HepG2 (cell line): ENCODE data around the gene BPIFA2. TPM values are rescaled to one million over a fixed set of nuclear protein-coding genes. Genes with fewer than 3 reads are reported as not detected.

ENCODE experiments used
- ATAC-seq: fragments of 200-7000 bp; cut with Tn5 transposase; 3 replicates; pipeline ENCODE4 v1.9.1; 2020; ENCODE audit warnings: mild to moderate bottlenecking, moderate library complexity
- BruUV-seq: library from RNA; stranded (reverse); fragments of 400-500 nt; replicated peaks from 2 replicates; lab custom pipeline; 2021; lab: Mats Ljungman, UMichigan
- CTCF ChIA-PET: fragments of 300-600 bp; formaldehyde crosslinking; extraction: SDS; loops from one replicate; lab custom pipeline; 2021; ENCODE audit warnings: low total read pairs, inconsistent platforms, low intra/inter-chr PET ratio; lab: Yijun Ruan, JAX
- POLR2A ChIA-PET: fragments of 350-600 bp; sonication (Branson Sonifier 250); formaldehyde crosslinking; loops from one replicate; lab custom pipeline; 2020; ENCODE audit warnings: antibody characterized with exemption, inconsistent platforms; lab: Yijun Ruan, JAX
- DNase-seq: peaks from one replicate; pipeline ENCODE4 v3.0.0-alpha.2; 2015; ENCODE audit warnings: low spot score
- FAIRE-seq: peaks from 3 replicates; lab custom pipeline; 2011; peaks lifted over from hg19 to GRCh38; lab: Jason Lieb, UNC
- H2AFZ ChIP-seq: one replicate; pipeline ENCODE4 v1.6.1; 2011; ENCODE audit warnings: low read length, inconsistent platforms
- H3K27ac ChIP-seq: fragments of 300-600 bp; 3 replicates; pipeline ENCODE4 v1.8.0; 2011; ENCODE audit warnings: mixed run types, mild to moderate bottlenecking, mixed read lengths, low read length, inconsistent platforms; ENCODE audit not compliant: insufficient read depth; ENCODE audit errors: extremely low read length
- H3K27me3 ChIP-seq, 2 experiments: fragments of 200-600 bp in 1 of 2; 2 replicates in 1 of 2; 3 replicates in 1 of 2; pipeline versions ENCODE4 v1.6.0 to v1.8.0; 2011; ENCODE audit warnings: low read length in 2 of 2, mild to moderate bottlenecking in 2 of 2, moderate library complexity in 2 of 2, inconsistent platforms in 1 of 2; ENCODE audit not compliant: insufficient read depth in 2 of 2, control insufficient read depth in 1 of 2
- H3K36me3 ChIP-seq, 2 experiments: fragments of 200-600 bp in 1 of 2; replicated peaks in 1 of 2; 2 replicates in 1 of 2; 3 replicates in 1 of 2; pipeline versions ENCODE4 v1.5.1 to v1.8.0; 2011; ENCODE audit warnings: low read length in 2 of 2, inconsistent platforms in 1 of 2; ENCODE audit not compliant: insufficient read depth in 2 of 2, control insufficient read depth in 1 of 2
- H3K4me1 ChIP-seq: 2 replicates; pipeline ENCODE4 v1.5.1; 2012; ENCODE audit warnings: low read length, inconsistent platforms; ENCODE audit not compliant: insufficient read depth
- H3K4me2 ChIP-seq: 2 replicates; pipeline ENCODE4 v1.6.0; 2011; ENCODE audit warnings: low read depth, low read length, inconsistent platforms
- H3K4me3 ChIP-seq, 3 experiments: fragments of 200-600 bp in 1 of 3; sonication (generic), shearing (Covaris generic) in 1 of 3; replicated peaks in 1 of 3; 2 replicates each; pipeline ENCODE4 v1.5.1; 2011 to 2016; ENCODE audit warnings: low read length in 3 of 3, inconsistent platforms in 2 of 3, low read depth in 2 of 3, mild to moderate bottlenecking in 2 of 3, control low read depth in 1 of 3, mixed read lengths in 1 of 3; ENCODE audit not compliant: insufficient read depth in 1 of 3
- H3K79me2 ChIP-seq: one replicate; pipeline ENCODE4 v1.6.1; 2011; ENCODE audit warnings: low read length, inconsistent platforms; ENCODE audit not compliant: insufficient read depth
- H3K9ac ChIP-seq: 2 replicates; pipeline ENCODE4 v1.6.0; 2011; ENCODE audit warnings: mild to moderate bottlenecking, low read depth, low read length, inconsistent platforms; ENCODE audit not compliant: insufficient read depth
- H3K9me3 ChIP-seq: 2 replicates; pipeline ENCODE4 v1.5.1; 2012; ENCODE audit warnings: mild to moderate bottlenecking, low read length
- H4K20me1 ChIP-seq: 2 replicates; pipeline ENCODE4 v1.6.0; 2011; ENCODE audit warnings: inconsistent platforms, mild to moderate bottlenecking, low read length, moderate library complexity; ENCODE audit not compliant: insufficient read depth
- CREB1 ChIP-seq, 2 experiments: fragments of 450-650 bp in 1 of 2; IDR thresholded peaks; 2 replicates each; pipeline ENCODE4 v1.6.1; 2016 to 2017; ENCODE audit warnings: control low read depth in 1 of 2, mild to moderate bottlenecking in 1 of 2, missing compliant biosample characterization in 1 of 2, missing genetic modification characterization in 1 of 2
- HDAC6 ChIP-seq: fragments of 200-600 bp; sonication (generic); IDR thresholded peaks from 2 replicates; pipeline ENCODE4 v1.7.0; 2017; ENCODE audit warnings: mild to moderate bottlenecking, antibody characterized with exemption, low read length, low read depth
- HNRNPH1 ChIP-seq: fragments of 200-400 bp; formaldehyde crosslinking; optimal IDR thresholded peaks from 2 replicates; pipeline ENCODE3; 2017; ENCODE audit warnings: mild to moderate bottlenecking, low read depth, low read length
- HNRNPLL ChIP-seq: fragments of 200-400 bp; formaldehyde crosslinking; IDR thresholded peaks from 2 replicates; pipeline ENCODE4 v1.6.1; 2017; ENCODE audit warnings: mild to moderate bottlenecking, low read depth, low read length; ENCODE audit not compliant: poor library complexity, severe bottlenecking
- KDM2A ChIP-seq: sonication (generic); formaldehyde crosslinking; IDR thresholded peaks from 2 replicates; pipeline ENCODE4 v1.4.0; 2020; ENCODE audit warnings: low read depth, missing genetic modification reagents, borderline replicate concordance
- NR2C2 ChIP-seq: sonication (generic); formaldehyde crosslinking; IDR thresholded peaks from 2 replicates; pipeline ENCODE4 v1.4.0; 2020; ENCODE audit warnings: missing genetic modification reagents, mild to moderate bottlenecking, moderate library complexity, borderline replicate concordance
- U2AF1 ChIP-seq: fragments of 200-400 bp; formaldehyde crosslinking; optimal IDR thresholded peaks from 2 replicates; pipeline ENCODE3; 2017; ENCODE audit warnings: mild to moderate bottlenecking, low read depth, low read length
- ZNF343 ChIP-seq: sonication (generic); formaldehyde crosslinking; IDR thresholded peaks from 2 replicates; pipeline ENCODE4 v1.4.0; 2020; ENCODE audit warnings: mild to moderate bottlenecking, missing genetic modification reagents
- ZNF577 ChIP-seq: sonication (generic); formaldehyde crosslinking; IDR thresholded peaks from 2 replicates; pipeline ENCODE4 v1.4.0; 2020; ENCODE audit warnings: mild to moderate bottlenecking, low read depth, missing genetic modification reagents, borderline replicate concordance
- WGBS: methylation state at CpG from one replicate; pipeline ENCODE4 v1.1.6; 2017; ENCODE audit warnings: low lambda C conversion rate; 5-methylcytosine and 5-hydroxymethylcytosine counted together
- in situ Hi-C: cut with HindIII; loops from 2 replicates; pipeline ENCODE4 v1.10.0; 2017; ENCODE audit warnings: low pct_unique_long_range_greater_than_20kb; ENCODE audit not compliant: extremely low pct_ligation_motif_present
- intact Hi-C: fragments of 100-400 bp; cut with micrococcal nuclease; formaldehyde crosslinking; loops from one replicate; pipeline ENCODE4 v1.10.0; 2022; ENCODE audit not compliant: unreplicated experiment
- polyA plus RNA-seq, 8 experiments: library from polyadenylated mRNA; depleted of rRNA in 3 of 8; stranded (reverse) in 7 of 8; unstranded in 1 of 8; fragments of >200 nt; fragmentation: Illumina TruSeq in 4 of 8; extraction: Trizol in 4 of 8; gene quantifications; 2 replicates each; pipeline versions ENCODE4 v1.2.1 to v1.2.3, GENCODE V29; 2011 to 2016; ENCODE audit warnings: low read depth in 4 of 8, missing spikeins in 1 of 8, mixed read lengths in 1 of 8; ENCODE audit not compliant: insufficient read depth in 1 of 8
- total RNA-seq, 5 experiments: library from RNA; depleted of rRNA; stranded (reverse); fragments of >200 nt; fragmentation: Illumina TruSeq; extraction: Trizol; gene quantifications; 2 replicates each; pipeline ENCODE4 v1.2.3, GENCODE V29; 2016; ENCODE audit warnings: low read depth in 1 of 5
- TF ChIP-seq, protein P1 (sequence below): sonication (generic); formaldehyde crosslinking; IDR thresholded peaks from 2 replicates; pipeline ENCODE4 v1.4.0; 2020; ENCODE audit warnings: mild to moderate bottlenecking, missing genetic modification reagents

The BPIFA2 gene
- total and polyA plus RNA-seq, 2 of the 13 experiments (the other 11 are each of a cell fraction or from before 2014, with no cell fraction given), result not detected

DNA sequence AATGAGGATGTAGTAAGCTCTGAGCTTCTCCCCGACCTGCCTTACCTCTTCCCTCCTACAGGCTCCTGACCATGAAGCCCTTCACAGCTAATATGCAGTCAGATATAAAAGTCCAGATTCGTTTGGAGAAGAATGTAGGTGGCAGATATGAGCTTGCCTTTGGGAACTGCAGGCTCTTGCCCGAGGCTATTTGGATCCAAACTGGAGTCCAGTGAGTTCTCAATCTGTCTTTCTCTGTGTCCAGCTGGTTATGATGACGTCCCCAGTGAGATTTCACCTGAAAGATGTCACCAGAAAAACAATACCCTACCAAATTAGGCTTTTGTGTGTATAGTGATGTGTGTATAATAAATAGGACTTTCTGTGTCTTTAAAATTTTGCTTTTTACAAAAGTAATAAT, 34.5 kb downstream of the BPIFA2 start:
- Histone ChIP-seq H3K36me3 (no peaks in the 10 kb centered on the region), H4K20me1 (peaks cover 4% of the 10 kb centered on the region; the same call in 1 of the 2 replicates), H3K4me1 (no peaks in the 10 kb centered on the region), H3K9ac (no peak overlapping the region), H3K4me3 (no peak overlapping the region), H3K27me3 (peaks cover 2 to 42% of the 10 kb centered on the region in 2 experiments; a peak in 3 of 5 replicates), H3K9me3 (no peaks in the 10 kb centered on the region), H3K4me2 (no peak overlapping the region), H3K79me2 (no peaks in the 10 kb centered on the region), H2AFZ (no peak overlapping the region), H3K27ac (no peak overlapping the region)
- intact Hi-C loops, result no loop called here
- no TSS peak for BruUV-seq
- in situ Hi-C loops, result no loop called here
- CTCF ChIA-PET, result no interaction called here
- DNase-seq, result no peak
- TF ChIP-seq U2AF1, result no peak
- peak; percentile 32; the same call in 1 of the 2 replicates for TF ChIP-seq CREB1 (IDR thresholded peaks at IDR 0.05)
- no peak for TF ChIP-seq CREB1 (CRISPR knock-in tag; IDR thresholded peaks at IDR 0.05)
- 0% methylated on average over 4 of the region's 4 CpGs for WGBS
- no peak for FAIRE-seq
- POLR2A ChIA-PET, result no interaction called here
- ATAC-seq, result no peak

DNA sequence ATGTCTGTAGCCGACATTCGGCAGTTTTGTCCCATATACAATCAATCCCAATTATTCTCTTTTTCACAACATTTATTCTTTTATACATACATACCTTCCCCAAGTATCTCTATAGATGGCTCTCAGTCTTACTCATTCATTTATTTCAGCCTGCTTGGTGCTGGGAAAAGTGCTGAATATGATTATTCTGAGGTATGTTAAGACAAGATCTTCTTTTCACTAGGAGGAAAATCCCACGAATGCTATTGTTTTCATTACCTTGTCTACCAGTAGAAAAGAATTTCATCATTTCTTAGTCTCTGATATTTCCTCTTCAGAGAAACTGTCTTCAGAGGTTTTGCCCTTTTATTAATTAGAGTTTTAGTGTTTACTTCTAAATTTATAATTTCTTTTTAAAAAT, 35.5 kb downstream of the BPIFA2 start:
- WGBS, result 12% methylated on average over 3 of the region's 3 CpGs
- CTCF ChIA-PET, result no interaction called here
- POLR2A ChIA-PET, result no interaction called here
- DNase-seq, result no peak
- intact Hi-C loops, result no loop called here
- Histone ChIP-seq H3K9me3 (no peaks in the 10 kb centered on the region), H2AFZ (no peak overlapping the region), H3K9ac (no peak overlapping the region), H3K4me2 (no peak overlapping the region), H3K79me2 (no peaks in the 10 kb centered on the region), H4K20me1 (peaks cover 4% of the 10 kb centered on the region; the same call in 1 of the 2 replicates), H3K4me3 (no peak overlapping the region), H3K27ac (no peak overlapping the region), H3K36me3 (no peaks in the 10 kb centered on the region), H3K27me3 (peaks cover 2 to 33% of the 10 kb centered on the region in 2 experiments; a peak in 3 of 5 replicates), H3K4me1 (no peaks in the 10 kb centered on the region)
- FAIRE-seq, result no peak
- ATAC-seq, result no peak
- in situ Hi-C loops, result no loop called here
- no TSS peak for BruUV-seq
- TF ChIP-seq, protein P1, sequence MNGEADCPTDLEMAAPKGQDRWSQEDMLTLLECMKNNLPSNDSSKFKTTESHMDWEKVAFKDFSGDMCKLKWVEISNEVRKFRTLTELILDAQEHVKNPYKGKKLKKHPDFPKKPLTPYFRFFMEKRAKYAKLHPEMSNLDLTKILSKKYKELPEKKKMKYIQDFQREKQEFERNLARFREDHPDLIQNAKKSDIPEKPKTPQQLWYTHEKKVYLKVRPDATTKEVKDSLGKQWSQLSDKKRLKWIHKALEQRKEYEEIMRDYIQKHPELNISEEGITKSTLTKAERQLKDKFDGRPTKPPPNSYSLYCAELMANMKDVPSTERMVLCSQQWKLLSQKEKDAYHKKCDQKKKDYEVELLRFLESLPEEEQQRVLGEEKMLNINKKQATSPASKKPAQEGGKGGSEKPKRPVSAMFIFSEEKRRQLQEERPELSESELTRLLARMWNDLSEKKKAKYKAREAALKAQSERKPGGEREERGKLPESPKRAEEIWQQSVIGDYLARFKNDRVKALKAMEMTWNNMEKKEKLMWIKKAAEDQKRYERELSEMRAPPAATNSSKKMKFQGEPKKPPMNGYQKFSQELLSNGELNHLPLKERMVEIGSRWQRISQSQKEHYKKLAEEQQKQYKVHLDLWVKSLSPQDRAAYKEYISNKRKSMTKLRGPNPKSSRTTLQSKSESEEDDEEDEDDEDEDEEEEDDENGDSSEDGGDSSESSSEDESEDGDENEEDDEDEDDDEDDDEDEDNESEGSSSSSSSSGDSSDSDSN, result no peak
- no peak for TF ChIP-seq HNRNPH1
- TF ChIP-seq HDAC6, result no peak
- TF ChIP-seq ZNF343 (CRISPR knock-in tag), result no peak
- no peak for TF ChIP-seq HNRNPLL
- TF ChIP-seq ZNF577, result no peak
- TF ChIP-seq KDM2A (CRISPR knock-in tag), result no peak
- TF ChIP-seq NR2C2, result no peak
